Mesendoderm (in vitro differentiated cells): ENCODE measurements around the gene APBA1.

Experiments
- DNase-seq: peaks from one replicate; pipeline ENCODE4 v3.0.0; 2013
- H2AK5ac ChIP-seq: 2 replicates; pipeline ENCODE4 v1.6.1; 2013; ENCODE audit warnings: low read length, inconsistent platforms
- H2BK120ac ChIP-seq: 2 replicates; pipeline ENCODE4 v1.6.1; 2013; ENCODE audit warnings: low read depth, mild to moderate bottlenecking, low read length, moderate library complexity, mixed read lengths
- H2BK15ac ChIP-seq: replicated peaks from 2 replicates; pipeline ENCODE4 v1.6.1; 2013; ENCODE audit warnings: low read depth, mild to moderate bottlenecking, moderate library complexity
- H2BK5ac ChIP-seq: 2 replicates; pipeline ENCODE4 v1.6.1; 2013; ENCODE audit warnings: low read length, inconsistent platforms
- H3K18ac ChIP-seq: 2 replicates; pipeline ENCODE4 v1.6.1; 2013; ENCODE audit warnings: mild to moderate bottlenecking, low read length, mixed read lengths
- H3K23ac ChIP-seq: one replicate; pipeline ENCODE4 v1.6.1; 2013; ENCODE audit warnings: low read length
- H3K27ac ChIP-seq: 2 replicates; pipeline ENCODE4 v1.5.1; 2013; ENCODE audit warnings: low read depth, mild to moderate bottlenecking, inconsistent platforms, low read length, moderate library complexity
- H3K27me3 ChIP-seq: 2 replicates; pipeline ENCODE4 v1.6.1; 2013; ENCODE audit warnings: low read length, control low read depth, mild to moderate bottlenecking, inconsistent platforms; ENCODE audit not compliant: insufficient read depth, poor library complexity
- H3K36me3 ChIP-seq: 2 replicates; pipeline ENCODE4 v1.6.1; 2013; ENCODE audit warnings: low read length, inconsistent platforms; ENCODE audit not compliant: control insufficient read depth, insufficient read depth
- H3K4ac ChIP-seq: one replicate; pipeline ENCODE4 v1.6.1; 2013; ENCODE audit warnings: low read depth, mild to moderate bottlenecking, low read length, moderate library complexity
- H3K4me1 ChIP-seq: 2 replicates; pipeline ENCODE4 v1.6.1; 2013; ENCODE audit warnings: low read depth, low read length, inconsistent platforms; ENCODE audit not compliant: control insufficient read depth
- H3K4me2 ChIP-seq: 2 replicates; pipeline ENCODE4 v1.6.1; 2013; ENCODE audit warnings: low read length
- H3K4me3 ChIP-seq: 2 replicates; pipeline ENCODE4 v1.5.1; 2013; ENCODE audit warnings: mild to moderate bottlenecking, low read length
- H3K56ac ChIP-seq: one replicate; pipeline ENCODE4 v1.6.1; 2013; ENCODE audit warnings: low read length
- H3K79me1 ChIP-seq: 2 replicates; pipeline ENCODE4 v1.6.1; 2013; ENCODE audit warnings: low read length, inconsistent platforms
- H3K79me2 ChIP-seq: 2 replicates; pipeline ENCODE4 v1.6.1; 2013; ENCODE audit warnings: mild to moderate bottlenecking, low read length; ENCODE audit not compliant: control insufficient read depth, insufficient read depth
- H3K9ac ChIP-seq: 2 replicates; pipeline ENCODE4 v1.6.1; 2013; ENCODE audit warnings: low read length, inconsistent platforms
- H4K5ac ChIP-seq: one replicate; pipeline ENCODE4 v1.6.1; 2013; ENCODE audit warnings: low read length
- H4K8ac ChIP-seq: one replicate; pipeline ENCODE4 v1.6.1; 2013; ENCODE audit warnings: low read depth, mild to moderate bottlenecking, control low read depth, low read length, moderate library complexity
- WGBS: extraction: QIAGEN DNeasy Blood & Tissue Kit; methylation state at CpG from one replicate; pipeline ENCODE4 v1.1.7; 2013; ENCODE audit warnings: low lambda C conversion rate, missing lambda C conversion rate; ENCODE audit not compliant: insufficient coverage; ENCODE audit errors: extremely low coverage; 5-methylcytosine and 5-hydroxymethylcytosine counted together

Gene APBA1

GRCh38 chr9:69471433-69471832 lies 200.7 kb downstream of the APBA1 start:
- no CpG with 5 or more reads among the region's 2 CpGs for WGBS
- Histone ChIP-seq H3K4me3 (no peak overlapping the region), H3K9ac (no peak overlapping the region), H2BK5ac (no peak overlapping the region), H3K79me1 (no peaks in the 10 kb centered on the region), H3K56ac (no peak overlapping the region), H3K4me1 (no peaks in the 10 kb centered on the region), H3K36me3 (no peaks in the 10 kb centered on the region), H2BK15ac (no peak overlapping the region), H2BK120ac (no peak overlapping the region), H3K4me2 (no peak overlapping the region), H3K27ac (no peak overlapping the region), H3K27me3 (no peaks in the 10 kb centered on the region), H3K79me2 (no peaks in the 10 kb centered on the region), H3K4ac (no peak overlapping the region), H3K18ac (no peak overlapping the region), H4K8ac (no peak overlapping the region), H4K5ac (no peak overlapping the region), H2AK5ac (no peak overlapping the region), H3K23ac (no peak overlapping the region)
- no peak for DNase-seq

- Histone ChIP-seq H3K27ac (no peak overlapping the region), H3K18ac (no peak overlapping the region), H2BK15ac (no peak overlapping the region), H3K4me2 (no peak overlapping the region), H3K27me3 (no peaks in the 10 kb centered on the region), H2BK5ac (no peak overlapping the region), H2AK5ac (no peak overlapping the region), H3K4ac (no peak overlapping the region), H3K4me1 (no peaks in the 10 kb centered on the region), H3K36me3 (no peaks in the 10 kb centered on the region), H3K56ac (no peak overlapping the region), H3K79me1 (no peaks in the 10 kb centered on the region), H4K5ac (no peak overlapping the region), H3K9ac (no peak overlapping the region), H2BK120ac (no peak overlapping the region), H3K23ac (no peak overlapping the region), H3K79me2 (no peaks in the 10 kb centered on the region), H4K8ac (no peak overlapping the region), H3K4me3 (no peak overlapping the region)
- WGBS, result no CpG with 5 or more reads among the region's 9 CpGs
- no peak for DNase-seq
These were observed 201.8 kb downstream of the APBA1 start for GRCh38 chr9:69470186-69470977.

- no peak for DNase-seq
- Histone ChIP-seq H3K9ac (no peak overlapping the region), H4K5ac (no peak overlapping the region), H3K36me3 (no peaks in the 10 kb centered on the region), H3K18ac (no peak overlapping the region), H2AK5ac (no peak overlapping the region), H3K23ac (no peak overlapping the region), H4K8ac (no peak overlapping the region), H2BK5ac (no peak overlapping the region), H3K27ac (no peak overlapping the region), H2BK15ac (no peak overlapping the region), H3K4me2 (no peak overlapping the region), H3K4ac (no peak overlapping the region), H3K4me3 (no peak overlapping the region), H3K79me1 (no peaks in the 10 kb centered on the region), H3K4me1 (no peaks in the 10 kb centered on the region), H3K56ac (no peak overlapping the region), H3K27me3 (no peaks in the 10 kb centered on the region), H3K79me2 (no peaks in the 10 kb centered on the region), H2BK120ac (no peak overlapping the region)
These were observed 203.0 kb downstream of the APBA1 start for GRCh38 chr9:69469136-69469535.

DNA sequence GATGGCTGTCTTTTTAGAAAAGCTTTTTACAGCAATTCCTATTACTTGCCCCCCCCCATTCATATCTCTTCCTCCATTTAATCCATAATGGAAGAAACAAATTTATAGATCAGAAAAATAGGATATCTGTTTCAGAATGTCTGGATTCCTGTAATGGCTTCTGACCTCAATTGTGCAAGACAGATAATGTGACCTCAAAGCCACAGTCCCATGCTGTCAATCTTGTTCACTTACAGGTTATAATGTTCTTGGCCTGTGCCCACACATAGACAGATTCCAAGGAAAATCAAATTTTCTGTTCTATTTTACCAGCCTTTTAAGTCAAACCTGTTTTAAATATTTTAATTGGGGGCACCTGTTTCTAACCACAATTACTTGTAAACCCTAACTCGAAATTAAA lies 203.8 kb downstream of the APBA1 start:
- H3K36me3 ChIP-seq, result no peaks in the 10 kb centered on the region
- no peak overlapping the region for H3K23ac ChIP-seq
- H3K4me2 ChIP-seq, result no peak overlapping the region
- H3K79me2 ChIP-seq, result no peaks in the 10 kb centered on the region
- DNase-seq, result no peak
- H3K79me1 ChIP-seq, result no peaks in the 10 kb centered on the region
- H3K9ac ChIP-seq, result no peak overlapping the region
- no peaks in the 10 kb centered on the region for H3K4me1 ChIP-seq
- H3K56ac ChIP-seq, result no peak overlapping the region
- no peak overlapping the region for H3K18ac ChIP-seq
- H2BK120ac ChIP-seq, result no peak overlapping the region
- H2BK15ac ChIP-seq, result no peak overlapping the region
- no CpG with 5 or more reads among the region's 1 CpG for WGBS
- H2BK5ac ChIP-seq, result no peak overlapping the region
- no peak overlapping the region for H3K4me3 ChIP-seq
- H3K27ac ChIP-seq, result no peak overlapping the region
- H4K5ac ChIP-seq, result no peak overlapping the region
- H2AK5ac ChIP-seq, result no peak overlapping the region
- no peak overlapping the region for H3K4ac ChIP-seq
- no peaks in the 10 kb centered on the region for H3K27me3 ChIP-seq
- no peak overlapping the region for H4K8ac ChIP-seq

DNA sequence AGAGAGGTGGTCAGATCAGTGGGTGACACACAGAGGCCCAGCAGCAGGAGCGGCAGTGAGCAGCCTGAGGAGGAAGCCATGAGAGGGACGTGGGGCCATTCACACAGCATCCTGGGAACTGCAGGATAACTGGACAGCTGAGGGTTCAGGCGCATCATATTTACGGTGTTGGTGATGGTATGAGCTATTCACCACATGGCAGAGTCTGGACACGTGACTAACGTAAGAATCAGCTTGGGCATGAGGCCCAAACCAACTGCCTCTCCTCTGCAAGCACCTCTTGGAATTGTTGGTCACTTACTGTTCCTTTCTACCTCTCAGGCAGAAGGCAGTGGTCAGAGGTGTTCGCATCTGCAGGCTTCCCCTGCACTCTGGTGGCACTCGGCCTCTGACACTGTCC lies 206.0 kb downstream of the APBA1 start:
- no CpG with 5 or more reads among the region's 8 CpGs for whole genome bisulfite sequencing
- no peak overlapping the region for H2BK5ac ChIP-seq
- no peak overlapping the region for H3K4me3 ChIP-seq
- H3K79me1 ChIP-seq, result no peaks in the 10 kb centered on the region
- no peak overlapping the region for H2BK120ac ChIP-seq
- H3K4me2 ChIP-seq, result no peak overlapping the region
- no peak overlapping the region for H3K4ac ChIP-seq
- H2AK5ac ChIP-seq, result no peak overlapping the region
- no peak overlapping the region for H2BK15ac ChIP-seq
- no peak overlapping the region for H3K23ac ChIP-seq
- H3K18ac ChIP-seq, result no peak overlapping the region
- DNase-seq, result no peak
- H4K5ac ChIP-seq, result no peak overlapping the region
- H3K9ac ChIP-seq, result no peak overlapping the region
- no peaks in the 10 kb centered on the region for H3K27me3 ChIP-seq
- no peaks in the 10 kb centered on the region for H3K79me2 ChIP-seq
- no peak overlapping the region for H3K56ac ChIP-seq
- no peak overlapping the region for H3K27ac ChIP-seq
- no peak overlapping the region for H4K8ac ChIP-seq
- no peaks in the 10 kb centered on the region for H3K36me3 ChIP-seq
- H3K4me1 ChIP-seq, result no peaks in the 10 kb centered on the region

DNA sequence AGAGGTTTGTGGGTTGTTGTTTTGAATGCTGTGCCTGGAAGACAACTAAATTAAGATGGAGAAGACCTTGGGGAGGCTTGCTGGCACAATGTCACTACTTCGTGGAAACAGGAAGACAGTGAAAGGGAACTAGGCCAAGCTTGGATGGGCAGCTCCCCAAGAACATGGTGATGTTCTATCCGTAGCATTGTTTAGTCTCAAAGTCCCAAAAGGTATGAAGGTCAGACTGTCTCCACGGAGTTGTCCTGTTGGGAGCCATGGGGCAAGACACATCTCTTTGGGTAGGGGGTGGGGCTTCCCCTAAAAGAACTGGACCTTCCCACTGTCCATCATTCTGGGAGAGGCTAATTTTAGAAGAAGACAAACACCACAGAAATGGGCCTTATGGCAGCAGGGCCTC lies 206.7 kb downstream of the APBA1 start:
- Histone ChIP-seq H3K27ac (no peak overlapping the region), H2BK120ac (no peak overlapping the region), H3K9ac (no peak overlapping the region), H3K23ac (no peak overlapping the region), H3K79me2 (no peaks in the 10 kb centered on the region), H3K4me2 (no peak overlapping the region), H2BK15ac (no peak overlapping the region), H3K27me3 (no peaks in the 10 kb centered on the region), H4K5ac (no peak overlapping the region), H3K4me1 (no peaks in the 10 kb centered on the region), H3K56ac (no peak overlapping the region), H3K36me3 (no peaks in the 10 kb centered on the region), H3K4me3 (no peak overlapping the region), H3K79me1 (no peaks in the 10 kb centered on the region), H3K4ac (no peak overlapping the region), H2BK5ac (no peak overlapping the region), H3K18ac (no peak overlapping the region), H4K8ac (no peak overlapping the region), H2AK5ac (no peak overlapping the region)
- WGBS, result no CpG with 5 or more reads among the region's 3 CpGs
- DNase-seq, result no peak
